Measurements from ENCODE around the gene STX7.

The STX7 gene

GRCh38 chr6:132466952-132467351 lies 46.0 kb downstream of the STX7 start:
- DNase-seq, result no peak

GRCh38 chr6:132465530-132466485 lies 47.1 kb downstream of the STX7 start:
- no peak for DNase-seq

GRCh38 chr6:132464538-132465256 lies 48.2 kb downstream of the STX7 start:
- DNase-seq, result no peak

GRCh38 chr6:132461958-132462357 lies 51.0 kb downstream of the STX7 start:
- no peak for DNase-seq

GRCh38 chr6:132459605-132459952 lies 53.3 kb downstream of the STX7 start:
- DNase-seq, result no peak

- no peak for DNase-seq
Measured at GRCh38 chr6:132458887-132459604, 53.9 kb downstream of the STX7 start.

GRCh38 chr6:132456700-132457143 lies 56.2 kb downstream of the STX7 start:
- DNase-seq, result no peak

GRCh38 chr6:132446855-132447241 lies 66.1 kb downstream of the STX7 start:
- DNase-seq, result no peak

GRCh38 chr6:132446141-132446854 lies 66.6 kb downstream of the STX7 start:
- no peak for DNase-seq

- DNase-seq, result no peak
Measured at GRCh38 chr6:132445201-132445951, 67.5 kb downstream of the STX7 start.

- no peak for DNase-seq
Measured at GRCh38 chr6:132443206-132443605, 69.7 kb downstream of the STX7 start.

GRCh38 chr6:132430110-132430509 lies 82.8 kb downstream of the STX7 start:
- no peak for DNase-seq

- no peak for DNase-seq
Measured at GRCh38 chr6:132425176-132425575, 87.7 kb downstream of the STX7 start.

- DNase-seq, result no peak
Measured at GRCh38 chr6:132423839-132424238, 89.1 kb downstream of the STX7 start.

- no peak for DNase-seq
Measured at GRCh38 chr6:132418235-132418965, 94.5 kb downstream of the STX7 start.

- DNase-seq, result no peak
Measured at GRCh38 chr6:132414761-132415160, 98.2 kb downstream of the STX7 start.

GRCh38 chr6:132414322-132414721 lies 98.6 kb downstream of the STX7 start:
- DNase-seq, result no peak

GRCh38 chr6:132413499-132413802 lies 99.5 kb downstream of the STX7 start:
- no peak for DNase-seq

- DNase-seq, result no peak
Measured at GRCh38 chr6:132412656-132413498, 100.0 kb downstream of the STX7 start.

- no peak for DNase-seq
Measured at GRCh38 chr6:132411296-132411695, 101.6 kb downstream of the STX7 start.

GRCh38 chr6:132410830-132411229 lies 102.1 kb downstream of the STX7 start:
- DNase-seq, result no peak
